Hepatocyte (in vitro differentiated cells): ENCODE results near the gene GNA14.

ENCODE experiments used
- EZH2 ChIP-seq: fragments of 200-600 bp; sonication (generic); IDR thresholded peaks from 2 replicates; pipeline ENCODE4 v1.6.1; 2016; ENCODE audit warnings: antibody characterized with exemption, mild to moderate bottlenecking, borderline replicate concordance
- EZH2phosphoT487 ChIP-seq: fragments of 200-600 bp; sonication (generic); IDR thresholded peaks from one replicate; pipeline ENCODE4 v1.6.1; 2018; ENCODE audit warnings: antibody characterized with exemption, mild to moderate bottlenecking, low read depth, moderate library complexity; ENCODE audit not compliant: unreplicated experiment, severe bottlenecking
- TF ChIP-seq, protein P1 (sequence below): fragments of 200-600 bp; sonication (generic); IDR thresholded peaks from 2 replicates; pipeline ENCODE4 v1.5.1; 2016; ENCODE audit warnings: antibody characterized with exemption, mild to moderate bottlenecking; ENCODE audit not compliant: poor library complexity

DNA sequence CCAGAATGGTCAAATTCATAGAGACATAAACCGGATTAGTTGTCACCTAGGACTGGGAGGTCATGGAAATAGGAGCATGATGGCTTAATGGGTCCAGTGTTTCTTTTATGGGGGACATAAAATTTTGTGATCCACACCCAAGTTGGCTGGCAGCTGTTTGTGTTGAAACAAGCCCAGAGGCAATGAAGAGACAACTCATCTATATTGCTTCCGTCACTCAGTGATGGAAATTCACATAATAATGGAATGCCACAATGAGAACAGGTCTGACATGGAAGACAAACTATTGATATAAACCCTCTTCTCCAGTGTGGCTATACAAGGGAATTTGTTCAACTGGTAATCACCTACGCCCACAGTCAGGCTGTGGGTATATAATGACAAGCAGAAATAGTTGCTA is 173.2 kb downstream of the GNA14 start:
- TF ChIP-seq EZH2phosphoT487 (no peak), EZH2 (no peak)
- TF ChIP-seq, protein P1, sequence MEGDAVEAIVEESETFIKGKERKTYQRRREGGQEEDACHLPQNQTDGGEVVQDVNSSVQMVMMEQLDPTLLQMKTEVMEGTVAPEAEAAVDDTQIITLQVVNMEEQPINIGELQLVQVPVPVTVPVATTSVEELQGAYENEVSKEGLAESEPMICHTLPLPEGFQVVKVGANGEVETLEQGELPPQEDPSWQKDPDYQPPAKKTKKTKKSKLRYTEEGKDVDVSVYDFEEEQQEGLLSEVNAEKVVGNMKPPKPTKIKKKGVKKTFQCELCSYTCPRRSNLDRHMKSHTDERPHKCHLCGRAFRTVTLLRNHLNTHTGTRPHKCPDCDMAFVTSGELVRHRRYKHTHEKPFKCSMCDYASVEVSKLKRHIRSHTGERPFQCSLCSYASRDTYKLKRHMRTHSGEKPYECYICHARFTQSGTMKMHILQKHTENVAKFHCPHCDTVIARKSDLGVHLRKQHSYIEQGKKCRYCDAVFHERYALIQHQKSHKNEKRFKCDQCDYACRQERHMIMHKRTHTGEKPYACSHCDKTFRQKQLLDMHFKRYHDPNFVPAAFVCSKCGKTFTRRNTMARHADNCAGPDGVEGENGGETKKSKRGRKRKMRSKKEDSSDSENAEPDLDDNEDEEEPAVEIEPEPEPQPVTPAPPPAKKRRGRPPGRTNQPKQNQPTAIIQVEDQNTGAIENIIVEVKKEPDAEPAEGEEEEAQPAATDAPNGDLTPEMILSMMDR: no peak
